HG02852 (cell line): ENCODE results near the gene NSDHL.

Experiments
- ATAC-seq: cut with Tn5 transposase; IDR thresholded peaks from one replicate; pipeline ENCODE4 v1.9.1; 2021; ENCODE audit warnings: mild to moderate bottlenecking, moderate library complexity; ENCODE audit not compliant: unreplicated experiment

The NSDHL gene

GRCh38 chrX:152892999-152893891 is 62.4 kb downstream of the NSDHL start:
- no peak for ATAC-seq

- ATAC-seq: no peak
These were observed 63.2 kb downstream of the NSDHL start for GRCh38 chrX:152893980-152894610.

GRCh38 chrX:152895121-152895520 is 64.3 kb downstream of the NSDHL start:
- ATAC-seq: no peak

GRCh38 chrX:152895724-152896420 is 65.0 kb downstream of the NSDHL start:
- no peak for ATAC-seq

- no peak for ATAC-seq
These were observed 65.6 kb downstream of the NSDHL start for GRCh38 chrX:152896450-152896849.

- no peak for ATAC-seq
These were observed 66.6 kb downstream of the NSDHL start, which contains the start of gene ZNF185 for GRCh38 chrX:152897222-152898131. TSS of gene ZNF185 (plus strand) at chrX:152898067. CDS start at chrX:152914490, 16,423 bp downstream.

- ATAC-seq: no peak
These were observed 67.6 kb downstream of the NSDHL start for GRCh38 chrX:152898442-152898841.

GRCh38 chrX:152899111-152899873 is 68.4 kb downstream of the NSDHL start:
- no peak for ATAC-seq

GRCh38 chrX:152899874-152900719 is 69.2 kb downstream of the NSDHL start:
- ATAC-seq: no peak

- ATAC-seq: no peak
These were observed 70.1 kb downstream of the NSDHL start for GRCh38 chrX:152900937-152901445.

GRCh38 chrX:152901816-152902501 is 71.1 kb downstream of the NSDHL start:
- no peak for ATAC-seq

- no peak for ATAC-seq
These were observed 71.6 kb downstream of the NSDHL start for GRCh38 chrX:152902502-152902820.

GRCh38 chrX:152903589-152903988 is 72.7 kb downstream of the NSDHL start:
- ATAC-seq: no peak

GRCh38 chrX:152904151-152905080 is 73.6 kb downstream of the NSDHL start:
- peak; percentile 51 for ATAC-seq

- ATAC-seq: no peak
These were observed 74.2 kb downstream of the NSDHL start for GRCh38 chrX:152905081-152905420.

GRCh38 chrX:152907084-152907651 is 76.3 kb downstream of the NSDHL start:
- no peak for ATAC-seq

GRCh38 chrX:152908486-152908885 is 77.6 kb downstream of the NSDHL start:
- ATAC-seq: no peak
